ENCODE data around the gene IGF1R.

DNA sequence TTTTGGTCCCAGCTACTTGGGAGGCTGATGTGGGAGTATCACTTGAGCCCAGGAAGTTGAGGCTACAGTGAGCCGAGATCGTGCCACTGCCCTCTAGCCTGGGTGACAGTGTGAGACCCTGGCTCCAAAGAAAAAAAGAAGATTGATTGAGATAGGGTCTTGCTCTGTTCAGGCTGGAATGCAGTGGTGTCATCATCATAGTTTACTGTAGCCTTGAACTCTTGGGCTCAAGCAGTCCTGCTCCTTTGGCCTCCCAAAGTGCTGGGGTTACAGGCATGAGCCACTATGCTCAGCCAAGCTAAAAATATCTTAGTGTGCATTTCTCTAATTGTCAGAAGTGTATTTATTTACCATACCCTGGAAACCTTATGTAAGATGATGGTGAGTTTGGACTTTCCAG, 43.9 kb downstream of the IGF1R start:
- TF ChIP-seq, protein P1, sequence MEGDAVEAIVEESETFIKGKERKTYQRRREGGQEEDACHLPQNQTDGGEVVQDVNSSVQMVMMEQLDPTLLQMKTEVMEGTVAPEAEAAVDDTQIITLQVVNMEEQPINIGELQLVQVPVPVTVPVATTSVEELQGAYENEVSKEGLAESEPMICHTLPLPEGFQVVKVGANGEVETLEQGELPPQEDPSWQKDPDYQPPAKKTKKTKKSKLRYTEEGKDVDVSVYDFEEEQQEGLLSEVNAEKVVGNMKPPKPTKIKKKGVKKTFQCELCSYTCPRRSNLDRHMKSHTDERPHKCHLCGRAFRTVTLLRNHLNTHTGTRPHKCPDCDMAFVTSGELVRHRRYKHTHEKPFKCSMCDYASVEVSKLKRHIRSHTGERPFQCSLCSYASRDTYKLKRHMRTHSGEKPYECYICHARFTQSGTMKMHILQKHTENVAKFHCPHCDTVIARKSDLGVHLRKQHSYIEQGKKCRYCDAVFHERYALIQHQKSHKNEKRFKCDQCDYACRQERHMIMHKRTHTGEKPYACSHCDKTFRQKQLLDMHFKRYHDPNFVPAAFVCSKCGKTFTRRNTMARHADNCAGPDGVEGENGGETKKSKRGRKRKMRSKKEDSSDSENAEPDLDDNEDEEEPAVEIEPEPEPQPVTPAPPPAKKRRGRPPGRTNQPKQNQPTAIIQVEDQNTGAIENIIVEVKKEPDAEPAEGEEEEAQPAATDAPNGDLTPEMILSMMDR (IDR thresholded peaks at IDR 0.05): no peak
- TF ChIP-seq POLR2AphosphoS5 (IDR thresholded peaks at IDR 0.05): no peak
- TF ChIP-seq POLR2A (IDR thresholded peaks at IDR 0.05): no peak
- TF ChIP-seq EP300 (IDR thresholded peaks at IDR 0.05): no peak
